Endothelial cell of umbilical vein (primary cell): Measurements from ENCODE around the gene FAM187B. TPM values are rescaled to one million over a fixed set of nuclear protein-coding genes. Genes with fewer than 3 reads are reported as not detected.

ENCODE experiments used
- BruUV-seq: library from RNA; stranded (reverse); fragments of 400-500 nt; replicated peaks from 2 replicates; lab custom pipeline; 2021; lab: Mats Ljungman, UMichigan
- CTCF ChIA-PET: fragments of 300-600, 350-600 bp; sonication (Branson Sonifier 250); formaldehyde crosslinking; loops from one replicate; lab custom pipeline; 2021; ENCODE audit warnings: antibody characterized with exemption, inconsistent platforms; lab: Charles Lee
- POLR2A ChIA-PET: fragments of 300-600, 350-600 bp; sonication (Branson Sonifier 250); formaldehyde crosslinking; loops from one replicate; lab custom pipeline; 2021; ENCODE audit warnings: antibody characterized with exemption, inconsistent platforms; lab: Charles Lee
- DNase-seq: peaks from one replicate; pipeline ENCODE4 v3.0.0-alpha.2; 2011; ENCODE audit warnings: low read depth, low spot score
- FAIRE-seq: peaks from 2 replicates; lab custom pipeline; 2011; peaks lifted over from hg19 to GRCh38; lab: Jason Lieb, UNC
- H2AFZ ChIP-seq: 2 replicates; pipeline ENCODE4 v1.6.0; 2012; ENCODE audit warnings: low read depth, low read length, control low read depth, inconsistent platforms
- H3K27ac ChIP-seq: 2 replicates; pipeline ENCODE4 v1.5.1; 2011; ENCODE audit warnings: low read depth, mild to moderate bottlenecking, control low read depth, low read length, moderate library complexity; ENCODE audit not compliant: insufficient read depth
- H3K27me3 ChIP-seq, 2 experiments: 2 replicates each; pipeline versions ENCODE4 v1.6.0 to v1.6.1; 2011; ENCODE audit warnings: low read length in 2 of 2, mixed read lengths in 1 of 2; ENCODE audit not compliant: control insufficient read depth in 2 of 2, insufficient read depth in 2 of 2
- H3K36me3 ChIP-seq, 2 experiments: 2 replicates in 1 of 2; 3 replicates in 1 of 2; pipeline ENCODE4 v1.5.1; 2011; ENCODE audit warnings: low read length in 2 of 2, mild to moderate bottlenecking in 1 of 2, moderate library complexity in 1 of 2; ENCODE audit not compliant: control insufficient read depth in 2 of 2, insufficient read depth in 2 of 2; ENCODE audit errors: extremely low read depth in 1 of 2
- H3K4me1 ChIP-seq: 3 replicates; pipeline ENCODE4 v1.5.1; 2011; ENCODE audit warnings: mild to moderate bottlenecking, low read length; ENCODE audit not compliant: control insufficient read depth, insufficient read depth; ENCODE audit errors: extremely low read depth
- H3K4me2 ChIP-seq: 2 replicates; pipeline ENCODE4 v1.6.1; 2011; ENCODE audit warnings: low read length, control low read depth, mixed read lengths; ENCODE audit not compliant: insufficient read depth
- H3K4me3 ChIP-seq, 3 experiments: fragments of 200-600 bp in 1 of 3; sonication (generic), shearing (Covaris generic) in 1 of 3; replicated peaks in 1 of 3; 2 replicates each; pipeline ENCODE4 v1.5.1; 2011 to 2016; ENCODE audit warnings: control low read depth in 3 of 3, low read length in 3 of 3, mild to moderate bottlenecking in 2 of 3, inconsistent platforms in 1 of 3, low read depth in 1 of 3, moderate library complexity in 1 of 3; ENCODE audit not compliant: insufficient read depth in 1 of 3
- H3K79me2 ChIP-seq: 2 replicates; pipeline ENCODE4 v1.6.0; 2012; ENCODE audit warnings: low read length, inconsistent platforms; ENCODE audit not compliant: control insufficient read depth, insufficient read depth
- H3K9ac ChIP-seq: replicated peaks from 2 replicates; pipeline ENCODE3; 2011; ENCODE audit warnings: low read length, control low read depth; ENCODE audit not compliant: insufficient read depth; ENCODE audit errors: extremely low read depth
- H3K9me1 ChIP-seq: replicated peaks from 3 replicates; pipeline ENCODE4 v1.6.0; 2011; ENCODE audit warnings: mild to moderate bottlenecking, low read length; ENCODE audit not compliant: control insufficient read depth, insufficient read depth; ENCODE audit errors: extremely low read depth
- H3K9me3 ChIP-seq: replicated peaks from 2 replicates; pipeline ENCODE4 v1.5.1; 2012; ENCODE audit warnings: low read length, inconsistent platforms; ENCODE audit not compliant: control insufficient read depth, insufficient read depth
- H4K20me1 ChIP-seq: replicated peaks from 2 replicates; pipeline ENCODE3; 2011; ENCODE audit warnings: mild to moderate bottlenecking, low read length; ENCODE audit not compliant: control insufficient read depth, insufficient read depth; ENCODE audit errors: extremely low read depth
- EZH2 ChIP-seq: IDR thresholded peaks from 2 replicates; pipeline ENCODE4 v1.6.1; 2012; ENCODE audit warnings: borderline replicate concordance, low read depth, mild to moderate bottlenecking, moderate library complexity, low read length, inconsistent platforms; ENCODE audit not compliant: severe bottlenecking
- JUN ChIP-seq: IDR thresholded peaks from 2 replicates; pipeline ENCODE4 v1.6.1; 2011; ENCODE audit warnings: borderline replicate concordance, low read depth; ENCODE audit not compliant: insufficient read length, insufficient read depth
- POLR2AphosphoS5 ChIP-seq: IDR thresholded peaks from 2 replicates; pipeline ENCODE4 v1.6.1; 2012; ENCODE audit warnings: low read depth, mild to moderate bottlenecking, control low read depth, low read length, moderate library complexity; ENCODE audit not compliant: insufficient read depth
- dilution Hi-C: fragments of 300-500 bp; cut with MboI; formaldehyde crosslinking; loops from one replicate; pipeline ENCODE4 v1.15.0; 2019; ENCODE audit warnings: low sequenced_read_pairs; ENCODE audit not compliant: extremely low pct_ligation_motif_present
- intact Hi-C: fragments of 100-400 bp; cut with micrococcal nuclease; formaldehyde crosslinking; loops from one replicate; pipeline ENCODE4 v1.10.0; 2022
- polyA plus RNA-seq, 4 experiments: library from polyadenylated mRNA; depleted of rRNA in 3 of 4; stranded (reverse) in 3 of 4; unstranded in 1 of 4; fragments of >200 nt; gene quantifications; 2 replicates each; pipeline versions ENCODE4 v1.2.1 to v1.2.3, GENCODE V29; 2011 to 2012; ENCODE audit warnings: missing spikeins in 1 of 4
- total RNA-seq: library from RNA; stranded (reverse); gene quantifications from 2 replicates; pipeline ENCODE4 v1.2.3, GENCODE V29; 2021
- TF ChIP-seq, protein P1 (sequence below), 2 donors: IDR thresholded peaks; 1 replicate in 1 of 2; 2 replicates in 1 of 2; pipeline ENCODE4 v1.5.1; 2011; ENCODE audit warnings: low read length in 2 of 2, mild to moderate bottlenecking in 2 of 2, moderate library complexity in 2 of 2, control low read depth in 1 of 2, inconsistent platforms in 1 of 2, low read depth in 1 of 2; ENCODE audit not compliant: insufficient read depth in 1 of 2; ENCODE audit errors: extremely low read depth in 1 of 2

Gene FAM187B
- total and polyA plus RNA-seq, 2 donors (not counting 3 experiments of a cell fraction or from before 2014, with no cell fraction given) = not detected

DNA sequence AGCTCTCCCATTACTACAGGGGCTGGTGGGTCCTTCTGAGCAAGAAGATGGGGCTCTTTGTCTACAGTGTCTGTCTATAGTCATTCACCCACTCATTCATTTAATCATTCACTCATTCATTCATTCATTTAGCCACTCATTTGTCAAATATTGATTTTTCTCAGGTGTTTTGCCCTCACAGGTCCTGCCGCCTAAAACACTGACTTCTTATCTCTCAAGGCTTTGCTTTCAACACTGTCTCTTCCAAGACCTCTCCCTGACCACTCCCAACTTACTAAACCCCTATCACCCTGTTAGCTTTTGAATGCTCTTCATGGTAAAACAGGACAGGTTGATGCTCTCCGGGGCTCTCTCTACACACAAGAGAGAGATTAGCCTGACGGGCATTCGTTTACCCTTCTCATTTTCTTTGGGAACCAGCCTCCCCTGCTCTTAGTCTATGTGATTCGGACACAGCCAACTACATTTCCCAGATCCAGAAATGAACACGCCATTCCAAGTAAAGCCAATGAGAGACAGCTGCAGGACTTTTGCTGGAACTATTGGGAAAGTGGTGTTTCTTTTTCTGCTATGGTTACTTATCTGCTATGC is 22.7 kb downstream of the FAM187B start:
- intact Hi-C loops (no loop called here), dilution Hi-C loops (no loop called here)
- no peaks in the 10 kb centered on the region for H3K9me1 ChIP-seq
- no peaks in the 10 kb centered on the region for H3K79me2 ChIP-seq
- H3K27ac ChIP-seq = no peak overlapping the region
- POLR2A ChIA-PET = no interaction called here
- BruUV-seq = no TSS peak
- FAIRE-seq = no peak
- no peak for DNase-seq
- H3K36me3 ChIP-seq = no peaks in the 10 kb centered on the region
- peaks cover 0 to 4% of the 10 kb centered on the region in 2 experiments for H3K27me3 ChIP-seq
- no peaks in the 10 kb centered on the region for H4K20me1 ChIP-seq
- no peak overlapping the region for H3K4me2 ChIP-seq
- no peak for TF ChIP-seq JUN
- TF ChIP-seq, protein P1, sequence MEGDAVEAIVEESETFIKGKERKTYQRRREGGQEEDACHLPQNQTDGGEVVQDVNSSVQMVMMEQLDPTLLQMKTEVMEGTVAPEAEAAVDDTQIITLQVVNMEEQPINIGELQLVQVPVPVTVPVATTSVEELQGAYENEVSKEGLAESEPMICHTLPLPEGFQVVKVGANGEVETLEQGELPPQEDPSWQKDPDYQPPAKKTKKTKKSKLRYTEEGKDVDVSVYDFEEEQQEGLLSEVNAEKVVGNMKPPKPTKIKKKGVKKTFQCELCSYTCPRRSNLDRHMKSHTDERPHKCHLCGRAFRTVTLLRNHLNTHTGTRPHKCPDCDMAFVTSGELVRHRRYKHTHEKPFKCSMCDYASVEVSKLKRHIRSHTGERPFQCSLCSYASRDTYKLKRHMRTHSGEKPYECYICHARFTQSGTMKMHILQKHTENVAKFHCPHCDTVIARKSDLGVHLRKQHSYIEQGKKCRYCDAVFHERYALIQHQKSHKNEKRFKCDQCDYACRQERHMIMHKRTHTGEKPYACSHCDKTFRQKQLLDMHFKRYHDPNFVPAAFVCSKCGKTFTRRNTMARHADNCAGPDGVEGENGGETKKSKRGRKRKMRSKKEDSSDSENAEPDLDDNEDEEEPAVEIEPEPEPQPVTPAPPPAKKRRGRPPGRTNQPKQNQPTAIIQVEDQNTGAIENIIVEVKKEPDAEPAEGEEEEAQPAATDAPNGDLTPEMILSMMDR (IDR thresholded peaks at IDR 0.05; ENCODE audit: extremely low read depth in 1 of 2, insufficient read depth in 1 of 2, low read depth in 1 of 2, low read length in 2 of 2) = no peak
- TF ChIP-seq POLR2AphosphoS5 = no peak
- TF ChIP-seq EZH2 = no peak
- H3K4me3 ChIP-seq = no peak overlapping the region
- no peak overlapping the region for H3K9ac ChIP-seq
- no peaks in the 10 kb centered on the region for H3K9me3 ChIP-seq
- H3K4me1 ChIP-seq = no peaks in the 10 kb centered on the region
- H2AFZ ChIP-seq = no peak overlapping the region
- CTCF ChIA-PET = interaction anchor here (1.1 kb wide), 1 partner anchor 289 kb away, joined by 3 read pairs; no protein-coding TSS in a partner anchor
